ENCODE measurements around the gene P4HA2. TPM values are rescaled to one million over a fixed set of nuclear protein-coding genes. Genes with fewer than 3 reads are reported as not detected.

Gene P4HA2
- total and polyA plus RNA-seq, 2 experiments from 2014 or later: 139 to 246 TPM

GRCh38 chr5:132238169-132238744, 10.6 kb upstream of the P4HA2 start:
- H3K27ac ChIP-seq: no peak overlapping the region

GRCh38 chr5:132237670-132238069, 10.0 kb upstream of the P4HA2 start:
- H3K4me3 ChIP-seq: no peak overlapping the region
- H3K27ac ChIP-seq: no peak overlapping the region
- no peaks in the 10 kb centered on the region for H3K4me1 ChIP-seq (ENCODE audit: insufficient read depth)
- 88% methylated on average over 4 of the region's 4 CpGs for WGBS (ENCODE audit: low lambda C conversion rate, missing lambda C conversion rate)
- H3K36me3 ChIP-seq (replicated peaks; ENCODE audit: insufficient read depth, low read depth): no peaks in the 10 kb centered on the region
- H2AFZ ChIP-seq: no peak overlapping the region
- H3K27me3 ChIP-seq: no peaks in the 10 kb centered on the region
- H3K9me2 ChIP-seq (replicated peaks; ENCODE audit: insufficient read depth): no peaks in the 10 kb centered on the region
- TF ChIP-seq CTCF (IDR thresholded peaks at IDR 0.05; ENCODE audit: poor library complexity): no peak
- TF ChIP-seq EZH2phosphoT487 (IDR thresholded peaks at IDR 0.05; ENCODE audit: low read depth, severe bottlenecking, unreplicated experiment): no peak
- no peak for TF ChIP-seq EZH2 (IDR thresholded peaks at IDR 0.05; ENCODE audit: borderline replicate concordance)
- no peaks in the 10 kb centered on the region for H3K79me2 ChIP-seq
- H3K9me3 ChIP-seq (ENCODE audit: low read depth): no peaks in the 10 kb centered on the region
- H3K4me2 ChIP-seq: no peak overlapping the region
- no peak for DNase-seq (ENCODE audit: low spot score)
- H4K20me1 ChIP-seq (ENCODE audit: insufficient read depth, poor library complexity, severe bottlenecking): no peaks in the 10 kb centered on the region

More at GRCh38 chr5:132238169-132238744, 10.6 kb upstream of the P4HA2 start:
- TF ChIP-seq EZH2 (IDR thresholded peaks at IDR 0.05; ENCODE audit: borderline replicate concordance): no peak
- TF ChIP-seq CTCF (IDR thresholded peaks at IDR 0.05; ENCODE audit: poor library complexity): peak; percentile 75
- no peak overlapping the region for H2AFZ ChIP-seq
- WGBS (ENCODE audit: low lambda C conversion rate, missing lambda C conversion rate): 14% methylated on average over 1 of the region's 1 CpG
- no peaks in the 10 kb centered on the region for H4K20me1 ChIP-seq (ENCODE audit: insufficient read depth, poor library complexity, severe bottlenecking)
- no peaks in the 10 kb centered on the region for H3K27me3 ChIP-seq
- no peaks in the 10 kb centered on the region for H3K9me2 ChIP-seq (replicated peaks; ENCODE audit: insufficient read depth)
- no peak overlapping the region for H3K4me3 ChIP-seq
- peak; percentile 82 for DNase-seq (ENCODE audit: low spot score)
- H3K79me2 ChIP-seq: no peaks in the 10 kb centered on the region
- no peaks in the 10 kb centered on the region for H3K4me1 ChIP-seq (ENCODE audit: insufficient read depth)
- H3K36me3 ChIP-seq (replicated peaks; ENCODE audit: insufficient read depth, low read depth): no peaks in the 10 kb centered on the region
- no peak overlapping the region for H3K4me2 ChIP-seq
- H3K9me3 ChIP-seq (ENCODE audit: low read depth): no peaks in the 10 kb centered on the region

GRCh38 chr5:132237141-132237540, 9.5 kb upstream of the P4HA2 start:
- no peak overlapping the region for H2AFZ ChIP-seq

More at GRCh38 chr5:132237141-132237540, 9.5 kb upstream of the P4HA2 start:
- H3K4me2 ChIP-seq: no peak overlapping the region
- TF ChIP-seq EZH2phosphoT487 (IDR thresholded peaks at IDR 0.05; ENCODE audit: low read depth, severe bottlenecking, unreplicated experiment): no peak
- no peak for TF ChIP-seq CTCF (IDR thresholded peaks at IDR 0.05; ENCODE audit: poor library complexity)
- TF ChIP-seq EZH2 (IDR thresholded peaks at IDR 0.05; ENCODE audit: borderline replicate concordance): no peak
- H3K9me3 ChIP-seq (ENCODE audit: low read depth): no peaks in the 10 kb centered on the region
- no peaks in the 10 kb centered on the region for H3K4me1 ChIP-seq (ENCODE audit: insufficient read depth)
- WGBS (ENCODE audit: low lambda C conversion rate, missing lambda C conversion rate): 100% methylated on average over 1 of the region's 1 CpG
- H3K4me3 ChIP-seq: no peak overlapping the region
- H4K20me1 ChIP-seq (ENCODE audit: insufficient read depth, poor library complexity, severe bottlenecking): no peaks in the 10 kb centered on the region
- H3K27me3 ChIP-seq: no peaks in the 10 kb centered on the region
- no peak overlapping the region for H3K27ac ChIP-seq
- no peaks in the 10 kb centered on the region for H3K79me2 ChIP-seq
- no peak for DNase-seq (ENCODE audit: low spot score)
- no peaks in the 10 kb centered on the region for H3K9me2 ChIP-seq (replicated peaks; ENCODE audit: insufficient read depth)
- no peaks in the 10 kb centered on the region for H3K36me3 ChIP-seq (replicated peaks; ENCODE audit: insufficient read depth, low read depth)
